ENCODE measurements around the gene L1CAM.

GRCh38 chrX:153924149-153924861 lies 38.3 kb upstream of the L1CAM start:
- no peak for TF ChIP-seq GATA2 (IDR thresholded peaks at IDR 0.05; ENCODE audit: low read depth, low read length)
- TF ChIP-seq GATA3 (IDR thresholded peaks at IDR 0.05; ENCODE audit: low read depth, low read length) = no peak

Data from SH-SY5Y (cell line).